Gastroesophageal sphincter (tissue), 4 donors: ENCODE data around the gene DDX10. TPM values are rescaled to one million over a fixed set of nuclear protein-coding genes. Genes with fewer than 3 reads are reported as not detected.

ENCODE experiments used
- ATAC-seq: fragments of 150-250 bp; one replicate; pipeline ENCODE4 v1.9.1; 2016; ENCODE audit warnings: mild to moderate bottlenecking, moderate library complexity
- H3K27ac ChIP-seq, 4 donors: fragments of 200-600 bp; sonication (generic) in 3 of 4; 1 replicate in 3 of 4; 2 replicates in 1 of 4; pipeline ENCODE4 v1.5.1; 2016 to 2019
- H3K27me3 ChIP-seq: fragments of 200-600 bp; sonication (generic); one replicate; pipeline ENCODE4 v1.5.1; 2019
- H3K36me3 ChIP-seq, 2 donors: fragments of 200-600 bp; sonication (generic); one replicate each; pipeline ENCODE4 v1.5.1; 2019; ENCODE audit warnings: control low read depth in 1 of 2
- H3K4me1 ChIP-seq, 3 donors: fragments of 200-600 bp; sonication (generic); 1 replicate in 2 of 3; 2 replicates in 1 of 3; pipeline ENCODE4 v1.5.1; 2016 to 2019; ENCODE audit warnings: control low read depth in 2 of 3
- H3K4me3 ChIP-seq, 2 donors: fragments of 200-600 bp; sonication (generic); one replicate each; pipeline ENCODE4 v1.5.1; 2019; ENCODE audit warnings: mild to moderate bottlenecking in 1 of 2, moderate library complexity in 1 of 2
- H3K9me3 ChIP-seq, 3 donors: fragments of 200-600 bp; sonication (generic); one replicate each; pipeline ENCODE4 v1.5.1; 2017 to 2019; ENCODE audit warnings: control low read depth in 2 of 3
- CTCF ChIP-seq, 4 experiments: fragments of 200-600 bp in 2 of 4; fragments of 450-650 bp in 2 of 4; sonication (generic) in 1 of 4; IDR thresholded peaks; one replicate each; pipeline ENCODE4 v1.5.1; 2017 to 2019; ENCODE audit warnings: antibody characterized with exemption in 4 of 4, mild to moderate bottlenecking in 2 of 4, moderate library complexity in 2 of 4
- EP300 ChIP-seq: sonication (generic); formaldehyde crosslinking; IDR thresholded peaks from one replicate; pipeline ENCODE4 v1.6.1; 2017; ENCODE audit warnings: antibody characterized with exemption, mild to moderate bottlenecking
- POLR2A ChIP-seq, 2 donors: fragments of 450-650 bp; IDR thresholded peaks; one replicate each; pipeline ENCODE4 v1.6.1; 2017; ENCODE audit warnings: antibody characterized with exemption in 2 of 2, mild to moderate bottlenecking in 2 of 2, moderate library complexity in 1 of 2
- POLR2AphosphoS5 ChIP-seq: sonication (generic); formaldehyde crosslinking; IDR thresholded peaks from one replicate; pipeline ENCODE4 v1.6.1; 2017; ENCODE audit warnings: antibody characterized with exemption
- WGBS, 2 donors: methylation state at CpG; one replicate each; pipeline ENCODE4 v1.1.5; 2018; ENCODE audit warnings: low coverage in 1 of 2; 5-methylcytosine and 5-hydroxymethylcytosine counted together
- total RNA-seq, 4 donors: library from RNA; depleted of rRNA; stranded (reverse); fragments of >200 nt; gene quantifications; one replicate each; pipeline ENCODE4 v1.1.0, GENCODE V29; 2016

DDX10 gene
- total RNA-seq, 4 donors from 2014 or later, result 16.3 to 44.8 (median 22.5) TPM

- Histone ChIP-seq H3K36me3 (peaks cover 0 to 10% of the 10 kb centered on the region in 2 donors), H3K4me3 (no peak overlapping the region), H3K27ac (no peak overlapping the region), H3K4me1 (peaks cover 0 to 8% (median 0%) of the 10 kb centered on the region in 3 donors), H3K27me3 (no peaks in the 10 kb centered on the region), H3K9me3 (no peaks in the 10 kb centered on the region)
- no peak for TF ChIP-seq EP300
- TF ChIP-seq POLR2AphosphoS5, result no peak
- TF ChIP-seq POLR2A (IDR thresholded peaks at IDR 0.05), result no peak
- TF ChIP-seq CTCF (IDR thresholded peaks at IDR 0.05), result no peak
- ATAC-seq, result no peak
- 57 to 61% methylated on average over 5 of the region's 5 CpGs for WGBS, 2 donors
Observed at GRCh38 chr11:108724974-108725689, 60.3 kb downstream of the DDX10 start.

GRCh38 chr11:108726077-108726800 lies 61.4 kb downstream of the DDX10 start:
- Histone ChIP-seq H3K27ac (no peak overlapping the region), H3K4me3 (no peak overlapping the region), H3K9me3 (no peaks in the 10 kb centered on the region), H3K36me3 (peaks cover 0 to 6% of the 10 kb centered on the region in 2 donors), H3K27me3 (no peaks in the 10 kb centered on the region), H3K4me1 (peaks cover 0 to 8% (median 0%) of the 10 kb centered on the region in 3 donors)
- ATAC-seq, result no peak
- 80 to 85% methylated on average over 4 of the region's 4 CpGs for WGBS, 2 donors
- TF ChIP-seq POLR2AphosphoS5, result no peak
- TF ChIP-seq EP300, result no peak
- no peak for TF ChIP-seq POLR2A (IDR thresholded peaks at IDR 0.05)

GRCh38 chr11:108727665-108728064 lies 62.8 kb downstream of the DDX10 start:
- ATAC-seq, result no peak
- 90 to 93% methylated on average over 3 of the region's 3 CpGs for WGBS, 2 donors

GRCh38 chr11:108729227-108729871 lies 64.5 kb downstream of the DDX10 start:
- Histone ChIP-seq H3K9me3 (no peaks in the 10 kb centered on the region), H3K27me3 (no peaks in the 10 kb centered on the region), H3K4me1 (peaks cover 0 to 16% (median 4%) of the 10 kb centered on the region in 3 donors), H3K4me3 (no peak overlapping the region), H3K27ac (no peak overlapping the region), H3K36me3 (no peaks in the 10 kb centered on the region)
- 97% methylated on average over 4 to 7 of the region's 7 CpGs for WGBS, 2 donors
- TF ChIP-seq POLR2A (IDR thresholded peaks at IDR 0.05) (no peak), EP300 (no peak), CTCF (IDR thresholded peaks at IDR 0.05) (no peak), POLR2AphosphoS5 (no peak)
- no peak for ATAC-seq

More at GRCh38 chr11:108727665-108728064, 62.8 kb downstream of the DDX10 start:
- no peak for TF ChIP-seq CTCF (IDR thresholded peaks at IDR 0.05)
- TF ChIP-seq POLR2AphosphoS5, result no peak
- no peak for TF ChIP-seq POLR2A (IDR thresholded peaks at IDR 0.05)
- no peak for TF ChIP-seq EP300
- Histone ChIP-seq H3K27ac (no peak overlapping the region), H3K27me3 (no peaks in the 10 kb centered on the region), H3K4me3 (no peak overlapping the region), H3K9me3 (no peaks in the 10 kb centered on the region), H3K36me3 (peaks cover 0 to 6% of the 10 kb centered on the region in 2 donors), H3K4me1 (peaks cover 0 to 8% (median 0%) of the 10 kb centered on the region in 3 donors)

GRCh38 chr11:108732395-108732794 lies 67.5 kb downstream of the DDX10 start:
- no peaks in the 10 kb centered on the region for H3K27me3 ChIP-seq
- H3K4me1 ChIP-seq, result peaks cover 0 to 17% (median 4%) of the 10 kb centered on the region in 3 donors
- no peak for ATAC-seq
- no peak overlapping the region for H3K27ac ChIP-seq
- 95 to 100% methylated on average over 1 to 8 of the region's 8 CpGs for WGBS, 2 donors
- H3K4me3 ChIP-seq, result no peak overlapping the region
- TF ChIP-seq EP300 (no peak), CTCF (IDR thresholded peaks at IDR 0.05) (no peak), POLR2A (IDR thresholded peaks at IDR 0.05) (no peak), POLR2AphosphoS5 (no peak)
- no peaks in the 10 kb centered on the region for H3K9me3 ChIP-seq
- no peaks in the 10 kb centered on the region for H3K36me3 ChIP-seq
